Fibroblast of lung (primary cell): ENCODE data around the gene NKX2-1.

ENCODE experiments used
- EZH2 ChIP-seq: IDR thresholded peaks from 2 replicates; pipeline ENCODE4 v1.5.1; 2012; ENCODE audit warnings: low read length, control low read depth, mild to moderate bottlenecking; ENCODE audit errors: missing control alignments
- TF ChIP-seq, protein P1 (sequence below), 2 donors: IDR thresholded peaks in 1 of 2; conservative IDR thresholded peaks in 1 of 2; 1 replicate in 1 of 2; 2 replicates in 1 of 2; pipeline ENCODE4 v1.5.1; 2011 to 2012; ENCODE audit warnings: low read length in 2 of 2, control low read depth in 1 of 2, inconsistent platforms in 1 of 2, low read depth in 1 of 2, mild to moderate bottlenecking in 1 of 2

- TF ChIP-seq, protein P1, sequence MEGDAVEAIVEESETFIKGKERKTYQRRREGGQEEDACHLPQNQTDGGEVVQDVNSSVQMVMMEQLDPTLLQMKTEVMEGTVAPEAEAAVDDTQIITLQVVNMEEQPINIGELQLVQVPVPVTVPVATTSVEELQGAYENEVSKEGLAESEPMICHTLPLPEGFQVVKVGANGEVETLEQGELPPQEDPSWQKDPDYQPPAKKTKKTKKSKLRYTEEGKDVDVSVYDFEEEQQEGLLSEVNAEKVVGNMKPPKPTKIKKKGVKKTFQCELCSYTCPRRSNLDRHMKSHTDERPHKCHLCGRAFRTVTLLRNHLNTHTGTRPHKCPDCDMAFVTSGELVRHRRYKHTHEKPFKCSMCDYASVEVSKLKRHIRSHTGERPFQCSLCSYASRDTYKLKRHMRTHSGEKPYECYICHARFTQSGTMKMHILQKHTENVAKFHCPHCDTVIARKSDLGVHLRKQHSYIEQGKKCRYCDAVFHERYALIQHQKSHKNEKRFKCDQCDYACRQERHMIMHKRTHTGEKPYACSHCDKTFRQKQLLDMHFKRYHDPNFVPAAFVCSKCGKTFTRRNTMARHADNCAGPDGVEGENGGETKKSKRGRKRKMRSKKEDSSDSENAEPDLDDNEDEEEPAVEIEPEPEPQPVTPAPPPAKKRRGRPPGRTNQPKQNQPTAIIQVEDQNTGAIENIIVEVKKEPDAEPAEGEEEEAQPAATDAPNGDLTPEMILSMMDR (conservative IDR thresholded peaks at IDR 0.05 in 1 of 2, IDR thresholded peaks at IDR 0.05 in 1 of 2; ENCODE audit: low read depth in 1 of 2, low read length in 2 of 2): no peak
- no peak for TF ChIP-seq EZH2
These were observed 23.7 kb downstream of the NKX2-1 start for GRCh38 chr14:36496346-36496745.
